Stimulated activated CD8-positive, alpha-beta memory T cell treated with anti-CD3 and anti-CD28 coated beads, Interleukin-12 subunit alpha, Interleukin-12 subunit beta, amount 100 ng/mL, for 4 hours (primary cell): ENCODE results near the gene LIMA1.
"Not testable (repeated sequence)": the region's sequence is repeated elsewhere in the genome, so short reads cannot be mapped to it uniquely, and the experiment has no call there.

Experiments used
- DNase-seq: peaks from one replicate; pipeline ENCODE4 v3.0.0-alpha.2; 2020; ENCODE audit warnings: low read depth

The LIMA1 gene

DNA sequence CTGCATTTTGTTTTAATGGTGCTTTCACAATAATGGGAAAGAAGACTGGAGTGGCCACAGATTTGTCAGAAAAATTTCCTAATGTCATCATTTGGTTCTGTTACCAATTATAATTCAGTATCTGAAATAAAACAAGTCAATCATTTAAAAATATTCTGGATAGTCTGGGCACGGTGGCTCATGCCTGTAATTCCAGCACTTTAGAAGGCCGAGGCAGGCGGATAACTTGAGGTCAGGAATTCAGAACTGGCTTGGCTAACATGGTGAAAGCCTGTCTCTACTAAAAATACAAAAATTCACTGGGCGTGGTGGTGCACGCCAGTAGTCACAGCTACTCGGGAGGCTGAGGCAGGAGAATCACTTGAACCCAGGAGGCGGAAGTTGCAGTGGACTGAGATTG is 4.0 kb upstream of the LIMA1 start:
- DNase-seq = no peak

DNA sequence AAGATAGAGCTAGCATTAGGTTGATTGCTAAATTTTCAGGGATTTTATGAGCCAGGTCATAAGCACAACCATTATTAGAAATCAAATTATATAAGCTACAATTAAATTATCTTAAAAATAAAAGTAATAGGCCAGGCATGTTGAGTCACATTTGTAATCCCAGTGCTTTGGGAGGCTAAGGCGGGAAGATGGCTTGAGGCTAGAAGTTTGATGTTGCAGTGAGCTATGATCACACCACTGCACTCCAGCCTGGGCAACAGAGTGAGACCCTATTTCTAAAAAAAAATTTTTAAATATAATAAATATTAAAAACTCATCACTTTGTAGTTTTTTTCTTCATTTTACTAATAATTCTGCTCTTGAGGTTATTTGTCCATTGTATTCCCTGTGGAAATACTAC is 1.9 kb upstream of the LIMA1 start:
- no peak for DNase-seq

DNA sequence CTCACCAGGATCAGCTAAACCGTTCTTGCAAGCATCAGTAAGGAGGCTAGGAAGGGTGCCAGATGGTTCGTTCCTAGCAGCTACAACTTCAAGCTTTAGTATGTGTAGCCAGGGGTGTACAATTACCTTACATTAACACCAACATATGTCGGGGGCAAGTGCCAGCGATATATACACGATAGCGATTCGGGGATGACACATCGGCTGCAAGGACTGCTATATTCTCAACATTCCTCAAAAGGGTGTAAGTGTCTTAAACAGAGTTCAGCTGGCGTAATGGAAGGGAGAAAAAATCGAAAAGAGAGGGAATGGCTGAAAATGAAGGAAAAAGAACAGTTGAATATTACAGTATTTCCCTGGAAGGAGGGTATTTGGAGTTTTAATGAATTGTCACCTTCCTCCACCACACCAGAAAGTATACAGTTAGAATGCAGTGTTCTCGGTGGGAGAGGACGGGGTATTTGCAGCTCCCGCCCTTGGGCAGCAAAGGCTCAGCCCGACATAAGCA is 545 bp downstream of the LIMA1 start:
- DNase-seq = no peak

DNA sequence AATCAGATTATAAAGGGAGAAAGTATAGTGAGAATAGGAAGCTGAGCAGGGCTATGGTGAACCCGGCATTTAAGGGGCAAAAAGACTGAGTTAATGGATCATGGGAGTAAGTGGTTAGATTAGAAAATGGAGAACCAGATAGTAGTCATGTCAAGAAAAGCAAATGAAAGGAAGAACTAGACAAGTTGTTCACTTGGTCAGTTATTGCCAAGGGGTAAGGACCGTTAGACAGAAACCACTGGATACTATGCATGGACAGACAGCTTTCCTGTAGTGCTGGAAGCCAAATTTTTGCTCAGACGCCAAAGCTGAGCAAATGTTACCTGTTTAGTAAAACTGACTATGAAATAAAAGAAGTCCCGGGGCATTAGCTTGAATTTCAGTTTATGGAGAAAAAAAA is 3.8 kb downstream of the LIMA1 start:
- no peak for DNase-seq

DNA sequence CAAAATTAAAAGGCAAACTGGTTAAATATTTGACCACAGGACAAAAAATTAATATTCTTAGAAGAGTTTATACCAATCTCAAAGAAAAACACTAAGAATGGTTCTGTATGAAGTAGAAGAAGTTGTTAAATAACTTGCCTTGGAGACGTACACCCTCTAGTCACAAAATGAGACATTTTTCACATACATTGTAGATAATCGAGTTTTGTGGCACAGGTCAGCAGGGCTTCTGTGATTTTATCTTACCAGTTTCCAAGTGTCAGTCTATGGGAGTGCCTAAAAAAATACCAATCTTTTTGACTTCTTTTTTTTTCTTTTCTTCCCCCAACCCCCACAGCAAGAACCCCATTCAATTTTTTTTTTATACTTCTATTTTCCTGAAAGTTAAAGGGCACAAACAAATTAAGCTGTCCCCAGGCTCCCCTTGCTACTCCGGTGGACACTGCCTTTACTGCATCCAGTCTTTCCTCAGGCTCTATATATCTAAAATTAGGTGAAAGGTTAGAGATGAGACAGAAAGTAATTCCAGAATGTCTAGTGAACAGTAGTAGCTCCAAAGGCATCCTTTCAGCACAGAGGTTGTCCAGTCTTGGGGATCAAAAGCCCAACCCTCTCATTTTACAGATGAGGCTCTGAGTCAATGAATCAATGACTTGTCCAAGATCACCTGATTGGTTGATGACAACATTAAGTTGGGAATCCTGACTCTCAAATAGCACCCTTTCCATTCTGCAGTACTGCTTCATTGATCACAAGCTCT is 6.2 kb downstream of the LIMA1 start:
- no peak for DNase-seq

DNA sequence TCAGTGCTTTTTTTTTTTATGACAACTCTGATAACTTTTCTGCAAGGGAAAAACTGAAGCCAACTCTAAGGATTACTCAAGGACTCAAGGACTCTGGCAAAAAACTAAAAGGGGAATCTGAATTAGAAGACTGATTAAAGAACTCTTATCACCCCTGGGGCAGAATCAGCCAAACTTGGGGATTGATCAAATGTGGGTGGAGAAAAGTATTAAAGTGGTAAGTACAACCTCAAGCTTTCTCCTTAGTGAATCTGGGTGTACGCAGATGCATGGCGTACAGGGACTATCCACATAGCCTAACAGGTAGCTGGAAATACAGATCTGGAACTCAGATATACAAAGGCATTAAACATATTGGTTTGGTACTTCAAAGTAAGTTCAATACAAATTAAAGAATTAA is 7.3 kb downstream of the LIMA1 start:
- DNase-seq = no peak

DNA sequence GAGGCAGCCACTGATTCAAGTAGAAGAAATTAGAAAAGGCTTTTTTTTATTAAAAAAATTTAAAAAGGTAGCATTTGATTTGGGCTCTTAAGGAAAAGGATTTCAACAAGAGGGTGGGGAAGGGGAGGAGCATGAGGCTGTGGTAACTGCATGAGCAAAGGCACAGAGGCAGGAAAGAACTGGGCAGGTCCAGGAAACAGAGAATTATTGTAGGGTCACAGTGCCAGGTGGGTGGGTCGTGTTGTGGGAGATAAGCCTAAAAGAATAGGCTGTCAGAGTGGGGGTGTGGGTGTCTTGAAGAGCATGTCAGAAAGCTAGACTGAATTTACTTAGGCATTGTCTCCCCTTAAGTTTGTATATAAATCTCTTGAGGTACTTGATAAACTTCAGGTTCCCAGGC is 7.8 kb downstream of the LIMA1 start:
- DNase-seq = no peak

DNA sequence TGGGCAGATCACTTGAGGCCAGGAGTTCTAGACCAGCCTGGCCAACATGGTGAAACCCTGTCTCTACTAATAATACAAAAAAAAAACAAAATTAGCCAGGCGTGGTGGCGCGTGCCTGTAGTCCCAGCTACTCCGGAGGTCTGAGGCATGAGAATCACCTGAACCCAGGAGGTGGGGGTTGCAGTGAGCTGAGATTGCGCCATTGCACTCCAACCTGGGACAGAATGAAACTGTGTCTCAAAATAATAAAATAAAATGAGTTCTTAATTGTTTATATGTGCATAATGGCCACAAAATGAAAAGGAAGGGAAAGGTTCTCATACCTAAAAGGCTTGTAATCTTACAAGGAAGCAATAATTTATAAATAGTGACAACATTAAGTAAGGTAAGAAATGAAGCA is 8.2 kb downstream of the LIMA1 start:
- not testable (repeated sequence) for DNase-seq

DNA sequence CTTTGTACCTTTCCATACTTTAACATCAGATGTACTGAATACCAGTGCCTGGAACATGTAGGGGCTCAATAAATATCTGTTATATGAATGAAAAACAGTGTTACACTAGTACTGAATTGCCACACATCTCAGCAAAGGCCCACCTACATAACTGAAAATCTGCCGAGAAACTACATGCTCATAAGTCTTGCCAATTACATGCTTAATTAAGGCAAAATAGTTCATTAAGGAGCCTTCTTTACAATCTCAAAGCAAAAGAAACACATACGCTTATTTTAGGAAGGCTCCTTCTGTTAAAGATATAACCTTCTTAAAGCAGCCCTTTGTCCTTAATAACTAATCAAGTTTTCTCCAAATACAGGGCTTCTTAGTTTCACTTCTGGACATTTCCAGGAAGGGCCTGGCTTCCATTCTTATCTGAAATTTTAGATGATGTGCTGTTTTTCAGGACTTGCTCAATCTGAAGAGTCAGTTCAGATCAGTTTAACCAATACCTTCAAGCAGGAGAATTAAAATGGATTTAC is 11.5 kb downstream of the LIMA1 start:
- no peak for DNase-seq

DNA sequence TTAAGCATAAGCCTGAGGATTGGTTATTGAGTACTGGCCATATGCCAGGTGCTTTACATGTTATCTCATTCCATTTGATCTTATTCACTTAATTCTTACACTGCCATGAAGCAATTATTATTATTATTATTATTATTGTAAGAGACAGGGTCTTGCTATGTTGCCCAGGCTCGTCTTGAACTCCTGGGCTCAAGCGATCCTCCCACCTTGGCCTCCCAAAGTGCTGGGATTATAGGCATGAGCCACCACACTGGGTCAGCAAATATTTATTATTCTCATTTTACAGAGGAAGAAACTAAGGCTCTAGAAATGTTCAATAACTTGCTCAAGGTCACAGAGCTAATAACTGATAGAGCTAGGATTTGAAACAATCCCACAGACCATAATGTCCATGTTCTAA is 14.8 kb downstream of the LIMA1 start:
- DNase-seq = no peak

DNA sequence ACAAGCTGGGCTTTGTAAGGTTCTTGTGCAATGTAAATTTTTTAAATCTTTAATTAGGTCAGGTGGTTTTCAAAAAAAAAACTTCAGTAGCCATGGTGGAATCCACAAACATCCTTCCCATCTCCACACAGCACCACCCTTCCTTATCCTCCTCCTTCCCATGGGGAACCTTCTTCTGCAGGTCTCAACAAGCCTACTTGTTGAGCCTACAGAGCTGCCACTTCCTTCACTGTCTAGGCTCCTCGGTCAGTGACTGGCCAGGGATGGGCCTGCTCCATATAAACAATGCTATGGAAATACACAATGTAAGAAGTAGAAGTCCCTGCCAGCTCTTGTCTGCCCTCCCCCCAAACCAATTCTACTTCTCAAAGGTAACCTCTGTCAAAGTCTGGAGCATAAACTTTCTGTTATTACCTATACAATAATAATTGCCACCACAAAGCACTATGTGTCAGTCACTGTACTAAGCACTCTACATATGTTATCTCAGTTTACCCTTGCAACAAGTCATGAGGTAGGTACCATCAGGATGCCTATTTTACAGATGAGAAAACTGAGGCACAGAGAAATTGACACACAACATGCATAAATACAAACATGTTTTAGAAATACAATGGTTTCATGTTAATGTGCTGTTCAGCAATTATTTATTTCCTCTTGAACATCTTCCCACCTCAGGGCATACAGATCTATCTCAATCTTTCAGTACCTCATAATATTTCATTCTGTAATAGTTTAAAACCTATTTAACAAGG is 17.4 kb downstream of the LIMA1 start:
- no peak for DNase-seq

DNA sequence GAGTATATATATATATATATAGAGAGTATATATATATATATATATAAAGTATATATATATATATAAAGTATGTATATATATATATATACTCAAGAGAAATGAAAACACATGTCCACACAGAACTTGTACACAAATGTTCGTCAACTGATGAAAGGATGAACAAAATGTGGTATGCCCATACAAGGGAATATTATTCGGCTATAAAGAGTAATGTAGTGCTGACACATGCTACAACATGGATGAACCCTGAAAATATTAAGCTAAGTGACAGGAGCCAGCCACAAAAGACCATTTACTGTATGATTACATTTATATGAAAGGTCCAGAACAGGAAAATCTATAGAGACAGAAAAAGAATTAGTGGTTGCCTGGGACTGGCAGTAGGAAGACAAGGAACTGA is 19.5 kb downstream of the LIMA1 start:
- no peak for DNase-seq

DNA sequence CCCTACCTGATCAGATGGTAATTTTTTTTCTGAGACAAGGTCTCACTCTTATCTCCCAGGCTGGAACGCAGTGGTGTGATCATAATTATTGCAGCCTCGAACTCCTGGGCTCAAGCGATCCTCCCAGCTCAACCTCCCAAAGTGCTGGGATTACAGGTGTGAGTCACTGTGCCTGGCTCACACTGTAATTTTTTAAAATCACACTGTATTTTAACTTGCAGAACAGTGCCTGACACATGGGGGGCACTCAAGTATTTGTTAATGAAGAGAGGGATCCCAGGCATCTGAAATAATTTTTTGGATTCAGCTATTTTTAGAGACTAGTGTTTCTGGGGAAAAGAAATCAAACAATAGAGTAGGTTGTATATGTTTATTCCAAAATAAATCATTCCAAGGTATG is 21.7 kb downstream of the LIMA1 start:
- no peak for DNase-seq

DNA sequence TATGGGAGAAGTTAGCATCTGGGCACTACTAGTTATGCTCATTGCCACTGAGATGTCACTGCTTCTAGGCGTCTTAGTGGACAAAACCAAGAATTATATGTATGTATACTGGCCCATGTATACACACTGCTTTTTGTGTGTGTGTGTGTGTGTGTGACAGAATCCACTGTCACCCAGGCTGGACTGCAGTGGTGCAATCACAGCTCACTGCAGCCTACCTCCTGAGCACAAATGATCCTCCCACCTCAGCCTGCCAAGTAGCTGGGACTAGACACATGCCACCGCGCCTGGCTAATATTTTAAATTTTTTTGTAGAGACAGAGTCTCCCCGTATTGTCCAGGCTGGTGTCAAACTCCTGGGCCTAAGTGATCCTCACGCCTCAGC is 25.2 kb downstream of the LIMA1 start:
- DNase-seq = no peak

DNA sequence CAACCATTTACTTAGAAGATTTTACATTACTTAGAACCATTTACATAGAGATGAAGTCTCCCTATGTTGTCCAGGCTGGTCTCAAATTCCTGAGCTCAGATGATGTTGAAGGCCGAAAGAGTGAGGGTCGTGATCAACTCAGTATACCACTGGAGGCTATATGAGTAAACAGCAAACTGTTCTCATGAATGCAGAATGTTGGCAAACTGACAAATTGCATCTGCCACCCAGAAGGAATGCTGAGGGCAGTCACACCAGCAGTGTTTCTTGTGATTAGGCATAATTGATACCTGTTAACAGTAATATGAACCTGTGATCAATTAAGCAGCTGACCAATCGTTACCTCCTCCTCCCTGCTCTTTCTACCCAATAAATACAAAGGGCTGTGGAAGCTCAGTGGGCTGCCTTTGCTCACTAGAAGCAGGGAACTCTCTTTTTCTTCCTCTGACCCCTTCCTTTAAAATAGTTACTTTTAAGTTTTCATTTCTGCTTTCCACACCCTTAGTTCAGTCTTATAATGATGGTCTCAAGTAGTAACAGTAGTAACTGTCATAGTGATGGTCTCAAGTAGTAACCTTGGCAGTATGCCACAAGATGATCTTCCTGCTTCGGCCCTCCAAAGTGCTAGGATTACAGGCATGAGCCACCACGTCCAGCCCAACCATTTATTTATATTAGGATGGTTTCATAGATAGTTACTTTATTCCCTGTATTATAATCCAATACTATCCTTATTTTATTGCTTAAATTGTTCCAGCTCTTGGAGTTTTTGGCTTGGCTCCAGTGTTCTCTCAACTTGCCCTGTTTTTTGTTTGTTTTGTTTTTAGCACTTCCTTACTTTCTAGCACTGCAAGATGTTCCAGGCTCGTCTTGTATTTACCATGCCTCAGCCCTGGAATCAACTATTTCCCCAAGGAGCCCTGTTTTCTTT is 25.8 kb downstream of the LIMA1 start:
- DNase-seq = no peak

DNA sequence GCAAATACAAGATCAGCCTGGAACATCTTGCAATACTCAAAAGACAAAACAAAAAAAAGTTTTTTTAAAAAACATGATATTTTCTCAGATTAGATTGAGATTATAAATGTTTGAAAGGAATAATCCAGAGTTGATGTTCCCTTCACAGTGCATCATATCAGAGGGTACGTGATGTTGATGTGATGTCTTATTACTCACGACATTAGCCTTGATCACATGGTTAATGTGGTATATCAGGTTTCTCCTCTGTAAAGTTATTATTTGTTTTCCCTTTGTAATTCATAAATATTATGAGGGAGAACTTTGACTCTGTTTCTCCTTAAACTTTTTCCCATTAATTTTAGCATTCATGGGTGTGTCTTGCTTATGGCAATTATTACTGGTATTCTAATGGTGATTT is 26.6 kb downstream of the LIMA1 start:
- DNase-seq = no peak

DNA sequence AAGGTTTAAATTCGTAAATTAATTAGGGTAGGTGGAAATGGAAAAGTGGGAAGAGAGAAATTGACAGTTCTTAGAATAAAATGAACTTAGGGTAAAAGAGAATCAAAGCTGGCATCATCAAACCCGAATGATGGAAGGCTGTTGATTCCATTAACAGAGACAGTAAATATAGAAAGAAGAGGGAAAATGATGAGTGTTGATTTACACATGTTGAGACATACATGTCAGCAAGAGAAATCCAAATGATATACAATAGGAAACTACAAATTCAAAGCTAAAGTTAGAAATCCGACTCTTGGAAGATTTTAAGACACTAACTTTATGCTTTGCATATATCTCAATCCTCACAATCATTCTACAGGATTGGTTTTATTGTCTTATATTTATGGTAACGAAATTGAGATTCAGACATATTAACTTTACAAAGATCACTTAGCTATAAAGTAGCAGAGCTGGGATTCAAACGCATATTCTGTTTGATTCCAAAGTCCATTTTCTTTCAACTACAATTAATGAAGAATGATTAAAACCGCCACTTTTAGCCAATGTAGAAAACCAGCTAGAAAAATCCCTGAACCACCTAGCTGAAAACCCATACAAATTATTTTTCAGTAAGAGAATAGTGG is 30.2 kb downstream of the LIMA1 start:
- no peak for DNase-seq

DNA sequence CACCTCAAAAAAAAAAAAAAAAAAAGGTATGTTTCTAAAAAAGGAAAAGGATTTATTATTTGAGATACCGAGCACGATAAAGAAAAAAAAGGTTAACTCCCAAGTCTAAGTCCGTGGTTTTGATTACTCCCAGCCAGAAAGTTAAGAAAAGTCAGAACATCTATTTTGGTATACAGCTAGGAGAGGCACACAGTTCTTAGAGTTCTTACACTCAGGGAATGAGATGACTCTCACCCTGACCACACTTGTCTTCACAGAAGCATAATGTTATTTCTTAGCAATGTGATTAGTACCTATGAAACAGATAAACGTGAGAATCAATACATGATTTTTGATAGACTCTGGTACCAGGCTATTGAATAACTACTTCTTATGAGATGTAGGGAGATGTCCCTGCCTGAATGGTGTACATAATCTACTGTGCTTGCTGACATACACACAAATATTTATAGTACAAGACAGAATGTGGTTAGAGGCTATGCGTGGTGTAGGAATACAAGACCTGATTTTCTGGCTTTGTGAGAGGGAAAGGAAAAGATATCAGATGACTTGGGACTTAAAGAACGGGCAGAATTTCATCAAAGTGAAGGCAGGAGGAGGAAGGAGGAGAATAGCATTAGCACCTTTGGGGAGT is 31.6 kb downstream of the LIMA1 start:
- no peak for DNase-seq

DNA sequence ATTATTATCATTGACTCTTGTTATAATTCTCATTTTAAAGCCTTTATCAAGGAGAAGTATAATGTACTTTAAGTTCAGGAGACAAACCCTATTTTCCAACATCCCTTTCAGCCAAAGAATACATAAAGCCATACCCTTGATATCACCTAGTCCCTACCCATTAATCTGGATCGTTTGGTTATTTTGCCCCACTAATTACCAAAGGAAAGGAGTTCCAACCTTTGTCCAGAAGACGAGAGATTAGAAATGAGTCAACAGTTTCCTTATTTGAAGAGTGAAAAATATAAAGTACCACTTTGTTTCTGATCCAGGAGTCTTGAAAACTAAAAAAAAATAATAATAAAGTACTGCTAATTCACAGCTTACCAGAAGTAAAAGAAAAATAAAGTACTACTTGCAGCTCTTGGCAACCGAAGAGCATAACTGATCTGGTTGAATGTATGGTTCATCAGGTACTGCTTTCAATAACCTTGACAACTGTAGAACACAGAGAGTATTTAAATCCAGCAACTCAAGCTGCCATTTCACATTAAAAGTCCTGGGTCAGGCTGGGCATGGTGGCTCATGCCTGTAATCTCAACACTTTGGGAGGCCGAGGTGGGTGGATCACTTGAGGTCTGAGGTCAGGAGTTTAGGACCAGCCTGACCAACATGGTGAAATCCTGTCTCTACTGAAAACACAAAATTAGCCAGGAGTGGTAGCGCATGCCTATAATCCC is 33.7 kb downstream of the LIMA1 start:
- DNase-seq = no peak

DNA sequence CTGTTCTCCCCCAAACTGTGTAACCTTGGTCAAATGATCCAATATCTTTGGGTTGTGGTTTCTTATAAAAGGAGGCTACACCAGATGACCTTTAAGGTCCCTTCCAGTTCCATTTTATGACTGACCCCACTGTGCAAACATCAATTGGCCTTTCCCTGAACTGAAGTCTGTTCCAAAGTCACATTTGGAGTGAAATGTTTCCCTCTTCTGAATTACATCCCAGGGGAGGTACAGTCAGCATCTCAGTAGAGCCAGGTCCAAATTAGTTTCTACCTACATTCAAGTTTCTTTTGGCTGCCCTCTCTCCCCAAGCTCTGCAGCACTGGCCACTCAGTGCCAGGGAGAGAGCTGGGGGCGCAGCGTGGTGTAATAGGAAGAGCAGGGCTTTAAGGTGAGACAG is 34.4 kb downstream of the LIMA1 start:
- no peak for DNase-seq

DNA sequence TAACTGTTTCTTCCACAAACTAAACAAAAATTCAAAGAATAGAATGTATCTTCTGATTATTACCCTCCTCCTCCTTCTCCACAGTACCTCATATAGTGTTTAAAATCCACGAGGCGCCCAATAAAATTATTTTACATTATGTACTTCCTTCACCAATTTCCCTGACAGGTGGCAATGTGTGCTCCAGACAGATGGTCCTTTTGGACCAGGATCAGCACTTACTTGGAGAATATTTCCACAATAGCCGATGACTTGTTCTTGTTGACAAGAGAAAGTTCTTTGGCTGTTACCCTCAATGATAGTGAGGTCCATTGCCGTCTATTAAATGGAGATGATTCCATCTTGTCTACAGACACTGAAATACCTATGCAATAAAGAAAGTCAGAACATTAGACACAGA is 34.9 kb downstream of the LIMA1 start:
- DNase-seq = no peak
